Muscle layer of colon (tissue), 2 donors: ENCODE measurements around the gene TRIM65.

Source experiments
- H3K27ac ChIP-seq: one replicate; pipeline ENCODE4 v1.7.0; 2013; ENCODE audit warnings: low read depth, mild to moderate bottlenecking, low read length, moderate library complexity
- H3K27me3 ChIP-seq, 2 donors: one replicate each; pipeline ENCODE4 v1.7.0; 2013; ENCODE audit warnings: low read length in 2 of 2, mild to moderate bottlenecking in 2 of 2; ENCODE audit not compliant: insufficient read depth in 2 of 2, control insufficient read depth in 1 of 2
- H3K36me3 ChIP-seq: one replicate; pipeline ENCODE4 v1.7.0; 2013; ENCODE audit warnings: mild to moderate bottlenecking, low read length; ENCODE audit not compliant: insufficient read depth
- H3K4me1 ChIP-seq: one replicate; pipeline ENCODE4 v1.7.0; 2013; ENCODE audit warnings: mild to moderate bottlenecking, low read length; ENCODE audit not compliant: insufficient read depth
- H3K4me3 ChIP-seq, 2 donors: one replicate each; pipeline ENCODE4 v1.7.0; 2013; ENCODE audit warnings: low read length in 2 of 2, low read depth in 1 of 2, mild to moderate bottlenecking in 1 of 2, moderate library complexity in 1 of 2
- H3K9ac ChIP-seq: one replicate; pipeline ENCODE4 v1.7.0; 2013; ENCODE audit warnings: low read length
- H3K9me3 ChIP-seq: one replicate; pipeline ENCODE4 v1.7.0; 2013; ENCODE audit warnings: mild to moderate bottlenecking, low read length
- donor health status: abdominal sarcoma.
- donor health status: Adenocarcinoma of cecum.

Gene TRIM65

GRCh38 chr17:75926456-75926855 is 29.7 kb upstream of the TRIM65 start:
- H3K9me3 ChIP-seq = no peaks in the 10 kb centered on the region
- H3K27ac ChIP-seq = no peak overlapping the region
- no peaks in the 10 kb centered on the region for H3K4me1 ChIP-seq
- no peak overlapping the region for H3K4me3 ChIP-seq
- H3K9ac ChIP-seq = no peak overlapping the region
- no peaks in the 10 kb centered on the region for H3K36me3 ChIP-seq
- H3K27me3 ChIP-seq = no peaks in the 10 kb centered on the region

DNA sequence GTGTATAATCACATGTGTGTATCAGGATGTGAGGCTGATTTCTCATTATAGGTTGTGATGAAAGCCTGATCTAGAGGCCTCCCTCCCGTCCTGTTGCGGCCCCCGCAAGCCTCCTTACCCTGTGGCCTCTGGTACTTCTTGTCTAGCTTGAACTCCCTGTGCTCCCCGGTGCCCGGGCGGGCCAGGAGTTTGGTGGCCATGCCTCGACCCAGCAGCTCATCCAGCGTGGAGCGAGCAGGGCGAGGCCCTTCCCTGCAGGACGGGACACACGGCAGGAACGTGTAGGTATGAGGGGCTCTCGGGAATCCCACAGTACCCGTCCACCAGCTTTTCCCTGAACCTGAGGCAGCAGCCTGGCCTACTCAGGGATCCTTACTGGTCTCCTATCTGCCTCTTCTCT is 29.2 kb upstream of the TRIM65 start:
- Histone ChIP-seq H3K9me3 (no peaks in the 10 kb centered on the region), H3K36me3 (no peaks in the 10 kb centered on the region), H3K4me1 (no peaks in the 10 kb centered on the region), H3K4me3 (no peak overlapping the region), H3K27ac (no peak overlapping the region), H3K9ac (no peak overlapping the region), H3K27me3 (no peaks in the 10 kb centered on the region)

- Histone ChIP-seq H3K27ac (no peak overlapping the region), H3K36me3 (no peaks in the 10 kb centered on the region), H3K9ac (no peak overlapping the region), H3K27me3 (no peaks in the 10 kb centered on the region), H3K9me3 (no peaks in the 10 kb centered on the region), H3K4me1 (no peaks in the 10 kb centered on the region), H3K4me3 (no peak overlapping the region)
Measured at GRCh38 chr17:75925103-75925502, 28.4 kb upstream of the TRIM65 start.

GRCh38 chr17:75922963-75923874 is 26.5 kb upstream of the TRIM65 start:
- Histone ChIP-seq H3K4me1 (no peaks in the 10 kb centered on the region), H3K4me3 (no peak overlapping the region), H3K9me3 (no peaks in the 10 kb centered on the region), H3K9ac (no peak overlapping the region), H3K27me3 (no peaks in the 10 kb centered on the region), H3K36me3 (no peaks in the 10 kb centered on the region), H3K27ac (no peak overlapping the region)

- Histone ChIP-seq H3K27me3 (no peaks in the 10 kb centered on the region), H3K9ac (no peak overlapping the region), H3K4me1 (no peaks in the 10 kb centered on the region), H3K4me3 (no peak overlapping the region), H3K36me3 (no peaks in the 10 kb centered on the region), H3K9me3 (no peaks in the 10 kb centered on the region), H3K27ac (no peak overlapping the region)
Measured at GRCh38 chr17:75922173-75922961, 25.6 kb upstream of the TRIM65 start.

GRCh38 chr17:75921596-75921995 is 24.8 kb upstream of the TRIM65 start:
- Histone ChIP-seq H3K9me3 (no peaks in the 10 kb centered on the region), H3K36me3 (no peaks in the 10 kb centered on the region), H3K27ac (no peak overlapping the region), H3K4me3 (no peak overlapping the region), H3K4me1 (no peaks in the 10 kb centered on the region), H3K9ac (no peak overlapping the region), H3K27me3 (no peaks in the 10 kb centered on the region)

DNA sequence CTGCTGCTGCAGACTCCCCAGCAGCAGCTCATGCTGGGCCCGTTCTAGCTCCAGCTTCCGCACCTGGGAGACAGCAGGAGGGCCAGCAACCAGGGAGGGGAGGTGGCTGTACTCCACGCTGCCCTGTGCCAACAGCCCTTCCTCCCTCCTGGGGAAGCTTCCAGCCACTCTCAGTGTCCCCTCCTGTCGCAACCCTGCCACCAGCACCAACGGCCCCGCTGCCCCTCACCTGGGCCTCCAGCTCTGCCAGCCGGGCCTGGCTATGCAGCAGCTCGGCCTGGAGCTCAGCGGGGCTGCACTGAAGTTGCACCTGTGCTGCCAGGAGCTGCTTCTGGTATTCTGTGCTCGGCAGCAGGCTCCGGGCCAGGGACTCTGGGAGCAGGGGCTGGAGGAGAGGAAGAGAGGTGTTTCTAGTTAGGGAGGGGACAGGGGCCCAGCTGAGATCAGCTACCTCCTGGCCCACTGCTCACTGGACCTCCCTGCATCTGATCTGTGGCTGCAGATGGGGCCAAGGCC is 23.4 kb upstream of the TRIM65 start:
- no peaks in the 10 kb centered on the region for H3K9me3 ChIP-seq
- no peaks in the 10 kb centered on the region for H3K36me3 ChIP-seq
- no peak overlapping the region for H3K4me3 ChIP-seq
- H3K4me1 ChIP-seq = no peaks in the 10 kb centered on the region
- no peak overlapping the region for H3K27ac ChIP-seq
- H3K9ac ChIP-seq = no peak overlapping the region
- no peaks in the 10 kb centered on the region for H3K27me3 ChIP-seq

DNA sequence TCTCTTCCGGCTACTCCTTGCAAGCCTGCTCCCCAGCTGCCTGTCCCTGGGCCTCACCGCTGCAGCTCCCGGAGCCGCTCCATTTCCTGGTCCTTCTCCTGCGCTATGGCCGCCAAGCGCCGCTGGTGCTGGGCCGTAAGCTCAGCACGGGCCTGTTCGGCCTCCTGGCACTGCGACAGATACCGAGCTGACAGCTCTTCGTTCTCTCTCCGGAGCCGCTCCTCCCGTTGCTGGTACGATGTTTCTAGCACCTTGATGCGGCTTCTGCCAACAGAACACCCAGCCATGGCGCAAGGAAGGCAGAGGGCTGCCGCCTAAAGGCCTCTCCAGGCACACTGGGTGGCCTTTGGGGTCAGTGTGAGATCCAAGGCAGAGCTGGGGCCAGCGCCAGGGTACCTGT is 22.9 kb upstream of the TRIM65 start:
- no peak overlapping the region for H3K9ac ChIP-seq
- no peaks in the 10 kb centered on the region for H3K36me3 ChIP-seq
- no peaks in the 10 kb centered on the region for H3K27me3 ChIP-seq
- no peaks in the 10 kb centered on the region for H3K4me1 ChIP-seq
- H3K27ac ChIP-seq = no peak overlapping the region
- H3K9me3 ChIP-seq = no peaks in the 10 kb centered on the region
- no peak overlapping the region for H3K4me3 ChIP-seq

DNA sequence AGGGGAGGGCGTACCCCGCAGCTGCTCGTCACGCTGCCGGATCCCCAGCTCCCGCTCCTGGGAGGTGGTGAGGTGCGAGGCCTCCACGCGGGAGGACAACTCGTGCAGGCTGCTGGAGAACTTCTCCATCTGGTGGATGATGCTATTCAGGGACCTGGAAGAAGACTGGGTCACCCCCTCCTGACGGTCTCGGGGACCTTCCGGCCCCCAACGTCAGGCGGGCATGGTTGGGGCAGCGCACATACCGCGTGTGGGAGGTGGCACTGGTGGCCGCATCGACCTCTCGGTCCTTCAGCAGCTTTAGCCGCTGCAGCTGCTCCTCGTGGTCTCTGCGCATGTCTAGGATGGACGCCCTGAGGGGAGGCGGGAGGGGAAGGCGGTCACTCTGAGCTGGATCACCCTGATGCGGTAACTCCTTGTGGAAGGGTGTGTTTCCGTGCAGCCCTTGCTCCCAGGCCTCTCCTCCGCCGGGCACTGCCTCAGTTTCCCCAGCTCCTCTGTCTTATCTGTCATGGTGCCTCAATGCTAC is 21.2 kb upstream of the TRIM65 start:
- no peak overlapping the region for H3K4me3 ChIP-seq
- H3K4me1 ChIP-seq = no peaks in the 10 kb centered on the region
- H3K27me3 ChIP-seq = no peaks in the 10 kb centered on the region
- no peaks in the 10 kb centered on the region for H3K36me3 ChIP-seq
- no peak overlapping the region for H3K27ac ChIP-seq
- H3K9me3 ChIP-seq = no peaks in the 10 kb centered on the region
- no peak overlapping the region for H3K9ac ChIP-seq

DNA sequence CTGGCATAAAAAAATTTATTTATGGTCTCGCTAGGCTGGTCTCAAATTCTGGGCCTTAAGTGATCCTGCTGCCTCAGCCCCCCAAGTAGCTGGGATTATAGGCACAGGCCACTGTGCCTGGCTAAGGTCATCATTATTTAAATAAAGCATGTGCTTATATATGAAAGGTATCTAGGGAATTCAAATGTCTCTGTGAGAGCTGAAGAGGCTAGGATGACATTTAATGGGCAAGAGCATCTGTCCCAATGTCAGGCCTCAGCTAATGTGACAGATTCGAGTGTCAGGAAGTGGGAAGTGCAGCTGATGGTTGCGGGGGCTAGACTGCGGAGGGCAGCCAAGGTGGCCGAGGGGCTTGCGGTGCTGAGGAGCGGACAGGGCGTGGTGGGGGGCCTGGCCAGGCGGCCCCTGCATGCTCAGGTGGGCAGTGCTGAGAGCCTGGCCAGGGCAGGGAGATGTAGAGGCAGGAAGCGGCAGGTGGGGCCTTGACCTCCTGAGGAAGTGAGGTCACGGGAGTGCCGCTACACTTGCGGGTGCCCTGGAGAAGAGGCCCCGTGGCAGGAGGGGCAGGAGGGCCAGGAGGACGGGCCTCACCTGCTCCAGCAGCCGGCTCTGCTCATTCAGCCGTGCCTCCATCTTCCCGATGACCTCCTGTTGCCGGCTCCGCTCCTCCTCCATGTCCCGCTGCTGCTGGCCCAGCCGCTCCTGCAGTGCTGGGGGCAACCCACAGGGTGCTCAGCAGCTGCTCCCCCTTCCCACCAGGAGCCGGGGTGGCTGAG is 20.6 kb upstream of the TRIM65 start:
- no peaks in the 10 kb centered on the region for H3K9me3 ChIP-seq
- H3K9ac ChIP-seq = no peak overlapping the region
- no peaks in the 10 kb centered on the region for H3K36me3 ChIP-seq
- no peaks in the 10 kb centered on the region for H3K27me3 ChIP-seq
- H3K4me1 ChIP-seq = no peaks in the 10 kb centered on the region
- no peak overlapping the region for H3K4me3 ChIP-seq
- H3K27ac ChIP-seq = no peak overlapping the region

DNA sequence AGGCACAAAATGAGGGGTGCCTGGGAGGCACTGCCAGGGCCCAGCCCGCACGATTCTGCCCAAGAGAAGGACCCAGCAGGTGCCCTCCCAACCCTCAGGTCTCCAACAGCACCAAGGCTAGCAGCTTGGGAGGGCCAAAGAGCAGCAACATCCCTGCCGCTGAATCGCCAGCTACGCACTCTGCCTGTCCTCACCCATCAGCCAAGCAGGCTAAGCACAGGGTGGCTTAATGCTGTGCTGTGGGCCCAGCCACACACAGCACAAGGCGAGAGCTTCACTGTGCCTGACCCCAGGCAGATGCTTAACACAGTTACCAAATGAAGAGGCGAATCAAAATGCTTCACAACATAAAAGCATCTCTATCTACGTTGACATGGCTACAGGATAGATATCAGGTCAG is 18.5 kb upstream of the TRIM65 start:
- Histone ChIP-seq H3K9ac (no peak overlapping the region), H3K36me3 (no peaks in the 10 kb centered on the region), H3K4me3 (no peak overlapping the region)

More for the DNA sequence above, 18.5 kb upstream of the TRIM65 start:
- H3K9me3 ChIP-seq = no peaks in the 10 kb centered on the region
- H3K27ac ChIP-seq = no peak overlapping the region
- no peaks in the 10 kb centered on the region for H3K4me1 ChIP-seq
- no peaks in the 10 kb centered on the region for H3K27me3 ChIP-seq
